ENCODE results near the gene THOC5.
A peak's percentile ranks its signal among the peaks of the same experiment; 100 is the strongest.
"Not testable (repeated sequence)": the region's sequence is repeated elsewhere in the genome, so short reads cannot be mapped to it uniquely, and the experiment has no call there.

Gene THOC5

DNA sequence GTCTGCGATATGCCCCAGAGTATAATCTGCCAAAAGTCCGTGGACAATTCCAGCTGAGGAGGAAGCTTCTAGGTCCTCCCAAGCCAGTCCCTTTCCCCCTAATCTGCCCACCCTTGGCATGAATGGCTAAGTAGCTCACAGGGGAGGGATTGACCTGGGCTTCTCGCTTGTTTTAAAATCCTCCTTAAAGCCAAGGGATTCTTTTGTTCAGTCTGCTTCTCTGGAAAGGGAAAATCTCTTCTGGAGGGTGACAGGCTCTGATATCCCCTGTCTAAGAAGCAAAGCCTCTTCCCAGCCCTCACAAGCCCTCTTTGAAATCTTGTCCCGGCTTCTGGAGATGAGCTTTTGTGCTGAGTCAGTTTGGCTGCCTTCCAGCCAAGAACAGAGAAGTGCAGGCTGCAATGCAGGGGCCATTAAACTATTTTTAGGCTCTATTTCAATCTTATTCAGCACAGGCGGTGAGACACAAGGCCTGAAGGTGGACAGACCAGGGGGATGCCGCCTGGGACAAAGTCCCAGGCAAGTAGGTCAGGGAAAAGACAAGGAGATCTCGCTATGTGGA lies 49.7 kb downstream of the THOC5 start:
- TF ChIP-seq ISL1 (CRISPR knock-in tag; IDR thresholded peaks at IDR 0.05), result no peak
- no peak for TF ChIP-seq PPARA (CRISPR knock-in tag; IDR thresholded peaks at IDR 0.05; ENCODE audit: borderline replicate concordance)
- TF ChIP-seq, protein P1, sequence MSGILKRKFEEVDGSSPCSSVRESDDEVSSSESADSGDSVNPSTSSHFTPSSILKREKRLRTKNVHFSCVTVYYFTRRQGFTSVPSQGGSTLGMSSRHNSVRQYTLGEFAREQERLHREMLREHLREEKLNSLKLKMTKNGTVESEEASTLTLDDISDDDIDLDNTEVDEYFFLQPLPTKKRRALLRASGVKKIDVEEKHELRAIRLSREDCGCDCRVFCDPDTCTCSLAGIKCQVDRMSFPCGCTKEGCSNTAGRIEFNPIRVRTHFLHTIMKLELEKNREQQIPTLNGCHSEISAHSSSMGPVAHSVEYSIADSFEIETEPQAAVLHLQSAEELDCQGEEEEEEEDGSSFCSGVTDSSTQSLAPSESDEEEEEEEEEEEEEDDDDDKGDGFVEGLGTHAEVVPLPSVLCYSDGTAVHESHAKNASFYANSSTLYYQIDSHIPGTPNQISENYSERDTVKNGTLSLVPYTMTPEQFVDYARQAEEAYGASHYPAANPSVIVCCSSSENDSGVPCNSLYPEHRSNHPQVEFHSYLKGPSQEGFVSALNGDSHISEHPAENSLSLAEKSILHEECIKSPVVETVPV (CRISPR knock-in tag; IDR thresholded peaks at IDR 0.05), result no peak
- peak; percentile 89 for ATAC-seq

- TF ChIP-seq SNAI2 (CRISPR knock-in tag; IDR thresholded peaks at IDR 0.05) (no peak), CREB5 (CRISPR knock-in tag; IDR thresholded peaks at IDR 0.05; ENCODE audit: low read depth) (no peak), TOX (CRISPR knock-in tag; IDR thresholded peaks at IDR 0.05; ENCODE audit: borderline replicate concordance) (no peak), ISL1 (CRISPR knock-in tag; IDR thresholded peaks at IDR 0.05) (no peak), ESRRG (CRISPR knock-in tag; IDR thresholded peaks at IDR 0.05) (no peak), ZNF70 (CRISPR knock-in tag; IDR thresholded peaks at IDR 0.05) (no peak), BACH2 (CRISPR knock-in tag; IDR thresholded peaks at IDR 0.05; ENCODE audit: borderline replicate concordance) (no peak), ZNF8 (CRISPR knock-in tag; IDR thresholded peaks at IDR 0.05) (no peak), ZNF565 (CRISPR knock-in tag; conservative IDR thresholded peaks at IDR 0.05; ENCODE audit: low read depth) (no peak)
- TF ChIP-seq, protein P1 (CRISPR knock-in tag; IDR thresholded peaks at IDR 0.05), result no peak
These were observed 53.7 kb downstream of the THOC5 start for GRCh38 chr22:29499852-29500251.

GRCh38 chr22:29493636-29494035 lies 59.9 kb downstream of the THOC5 start:
- ATAC-seq, result no peak
- no peak for TF ChIP-seq ZC3H10 (CRISPR knock-in tag; IDR thresholded peaks at IDR 0.05)
- TF ChIP-seq ZNF565 (CRISPR knock-in tag; conservative IDR thresholded peaks at IDR 0.05; ENCODE audit: low read depth), result no peak
- no peak for TF ChIP-seq CREB5 (CRISPR knock-in tag; IDR thresholded peaks at IDR 0.05; ENCODE audit: low read depth)
- no peak for TF ChIP-seq ESRRG (CRISPR knock-in tag; IDR thresholded peaks at IDR 0.05)
- no peak for TF ChIP-seq BACH2 (CRISPR knock-in tag; IDR thresholded peaks at IDR 0.05; ENCODE audit: borderline replicate concordance)
- no peak for TF ChIP-seq RARB (CRISPR knock-in tag; IDR thresholded peaks at IDR 0.05)
- no peak for TF ChIP-seq ZNF8 (CRISPR knock-in tag; IDR thresholded peaks at IDR 0.05)
- TF ChIP-seq ARNTL (CRISPR knock-in tag; IDR thresholded peaks at IDR 0.05; ENCODE audit: borderline replicate concordance, low read depth), result no peak
- TF ChIP-seq PPARA (CRISPR knock-in tag; IDR thresholded peaks at IDR 0.05; ENCODE audit: borderline replicate concordance), result no peak
- TF ChIP-seq PATZ1 (CRISPR knock-in tag; IDR thresholded peaks at IDR 0.05; ENCODE audit: borderline replicate concordance), result no peak
- no peak for TF ChIP-seq SNAI2 (CRISPR knock-in tag; IDR thresholded peaks at IDR 0.05)

More at GRCh38 chr22:29499852-29500251, 53.7 kb downstream of the THOC5 start:
- ATAC-seq, result no peak

GRCh38 chr22:29491012-29491411 lies 62.5 kb downstream of the THOC5 start:
- no peak for ATAC-seq
- no peak for TF ChIP-seq ZNF565 (CRISPR knock-in tag; conservative IDR thresholded peaks at IDR 0.05; ENCODE audit: low read depth)
- no peak for TF ChIP-seq ZFP30 (CRISPR knock-in tag; IDR thresholded peaks at IDR 0.05)

GRCh38 chr22:29489127-29489780 lies 64.3 kb downstream of the THOC5 start:
- not testable (repeated sequence) for ATAC-seq
